HT-29 (cell line): Measurements from ENCODE around the gene CALU. TPM values are rescaled to one million over a fixed set of nuclear protein-coding genes. Genes with fewer than 3 reads are reported as not detected.

Experiments
- DNase-seq: peaks from one replicate; pipeline ENCODE4 v3.0.0-alpha.2; 2015; ENCODE audit warnings: low spot score
- total RNA-seq: library from RNA; depleted of rRNA; stranded (reverse); fragments of >200 nt; shearing (Covaris generic); gene quantifications from 2 replicates; pipeline ENCODE4 v1.2.3, GENCODE V29; 2014; rRNA removed

CALU gene
- total RNA-seq = 61.3 and 68.8 TPM in 2 replicates

DNA sequence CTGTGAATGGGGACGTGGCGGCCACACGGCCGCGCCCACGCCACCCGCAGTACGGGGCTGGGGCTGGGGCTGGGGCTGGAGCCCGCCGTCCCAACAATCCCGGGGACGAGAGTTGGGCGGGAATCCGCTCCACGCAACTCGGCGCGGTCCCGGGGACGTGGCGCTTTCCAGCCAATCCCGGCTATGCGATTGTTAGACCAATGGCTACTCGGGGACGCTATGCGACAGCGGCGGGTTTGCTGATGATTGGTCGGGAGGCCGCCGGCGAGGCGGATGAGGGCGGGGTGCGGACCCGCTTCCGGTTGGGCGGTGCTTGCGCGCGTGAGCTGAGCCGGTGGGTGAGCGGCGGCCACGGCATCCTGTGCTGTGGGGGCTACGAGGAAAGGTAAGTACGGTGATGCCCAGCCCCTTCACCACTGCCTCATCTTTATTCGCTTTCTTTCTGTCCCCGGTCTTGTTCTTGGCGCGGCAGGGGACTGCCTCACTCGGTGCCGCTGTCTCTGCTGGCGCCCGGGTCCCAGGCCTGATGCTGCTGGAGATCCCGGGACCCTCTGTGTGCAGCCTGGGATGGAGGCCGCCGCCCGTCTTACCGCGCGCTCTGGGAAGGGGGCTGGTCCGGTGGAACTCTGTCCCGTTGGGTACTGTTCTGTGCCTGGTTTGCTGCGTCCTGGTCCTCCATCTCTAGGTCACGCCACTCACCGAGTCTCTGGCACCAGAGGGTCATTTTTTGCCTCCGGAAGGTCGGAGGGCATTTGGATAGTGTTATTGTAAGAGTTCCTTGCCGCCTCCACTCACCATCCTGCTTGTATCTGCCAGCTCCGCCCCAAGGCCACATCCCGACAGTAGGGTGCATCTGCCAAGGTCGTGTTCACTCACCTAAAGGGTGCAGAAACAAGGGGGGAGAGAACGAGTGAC is at the start of gene CALU:
CALU (plus strand) TSS at position 312 of the 915 bp plus-strand sequence. CDS start 9,225 bp downstream, outside the sequence.
- DNase-seq = peak; percentile 99

DNA sequence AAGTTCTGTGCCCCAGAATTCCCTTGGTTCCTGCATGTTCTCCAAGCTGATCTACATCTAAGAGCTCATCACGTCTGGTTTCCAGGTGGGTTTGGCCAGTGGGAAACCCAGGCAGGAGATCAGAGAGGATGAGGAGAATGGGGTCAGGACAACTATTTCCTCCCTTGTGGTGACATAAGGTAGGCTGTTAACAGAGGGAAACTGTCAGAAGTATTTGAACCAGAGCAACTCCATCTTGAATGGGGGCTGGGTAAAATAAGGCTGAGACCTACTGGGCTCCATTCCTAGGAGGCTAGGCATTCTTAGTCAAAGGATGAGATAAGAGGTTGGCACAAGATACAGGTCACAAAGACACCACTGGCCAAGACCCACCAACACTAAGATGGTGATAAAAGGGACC is 47.9 kb upstream of the CALU start:
- DNase-seq = no peak

DNA sequence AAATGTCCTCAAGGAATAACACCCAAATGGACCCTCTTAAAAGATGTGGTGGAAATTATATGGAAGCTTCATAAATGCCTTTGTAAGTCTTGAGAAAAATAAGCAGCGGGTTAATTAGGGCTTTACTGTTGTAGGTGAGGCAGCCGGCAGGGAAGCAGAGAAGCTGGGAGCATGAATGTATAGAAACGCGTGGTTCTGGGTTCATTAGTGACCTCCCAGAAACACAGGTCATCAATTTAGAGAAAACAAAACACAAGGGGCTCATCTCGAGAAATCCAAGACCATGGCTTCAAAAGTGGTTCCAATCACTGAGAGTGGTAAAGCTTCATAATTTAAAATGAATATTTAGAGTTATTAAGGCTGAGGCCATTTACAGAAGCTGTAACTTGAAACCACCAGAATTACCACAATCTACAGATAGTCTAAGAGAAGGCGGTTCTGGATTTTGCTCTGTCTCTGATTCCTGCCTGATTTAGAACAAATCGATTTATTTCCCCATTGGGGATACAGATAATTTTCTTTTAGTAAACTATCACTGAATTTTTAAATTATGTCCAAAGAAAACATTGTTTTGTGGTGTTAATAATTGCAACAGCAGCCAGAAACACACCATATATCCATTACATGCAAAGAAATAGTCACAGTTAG is 46.4 kb upstream of the CALU start:
- DNase-seq = no peak

DNA sequence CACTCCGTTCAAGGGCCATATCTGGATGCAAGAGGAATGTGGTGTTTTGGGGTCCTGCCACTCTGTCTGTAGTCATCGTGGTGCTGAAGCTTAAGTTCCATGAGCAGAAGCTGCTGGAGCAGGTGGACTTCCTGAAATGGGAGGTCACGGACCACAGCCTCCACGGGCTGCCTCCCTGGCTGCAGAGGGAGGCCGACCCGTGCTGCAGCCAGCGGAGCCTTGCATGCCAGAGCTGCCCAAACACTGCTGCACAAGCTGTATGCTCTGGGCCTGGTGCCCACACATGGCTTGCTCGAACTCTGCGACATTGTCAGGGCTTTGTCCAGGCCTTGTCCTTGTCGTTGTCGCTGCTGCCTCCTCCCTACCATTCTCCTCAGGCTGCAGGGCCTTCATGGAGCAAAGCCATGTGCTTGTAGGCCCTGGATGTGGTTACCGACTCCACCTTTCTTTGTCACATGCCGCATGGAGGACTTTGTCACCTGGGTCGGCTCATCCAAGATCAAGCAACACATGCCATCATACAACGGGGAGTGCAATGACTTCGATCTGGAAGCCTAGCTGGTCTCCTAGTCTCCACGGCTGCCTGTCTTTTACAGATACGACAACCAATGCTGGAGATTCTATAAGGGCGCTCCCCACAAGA is 45.7 kb upstream of the CALU start:
- DNase-seq = no peak

DNA sequence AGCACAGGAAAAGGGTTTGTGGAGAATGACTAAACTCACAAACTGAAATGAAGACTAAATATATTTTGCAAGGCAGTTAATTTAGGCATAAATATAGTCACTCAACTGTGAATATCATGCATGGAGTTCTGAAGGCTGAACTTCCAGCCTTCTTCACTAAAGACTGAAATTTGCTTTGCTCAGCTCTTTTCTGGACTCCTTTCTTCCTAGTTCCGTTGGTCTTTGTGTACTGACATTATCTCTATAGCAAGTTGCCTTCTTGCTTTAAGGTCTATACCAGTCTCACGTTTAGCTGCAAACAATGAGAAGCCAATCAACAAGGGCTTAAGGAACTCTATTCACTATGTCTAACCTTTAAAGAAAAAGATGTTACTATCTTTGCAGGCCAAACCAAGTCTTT is 44.4 kb upstream of the CALU start:
- no peak for DNase-seq

DNA sequence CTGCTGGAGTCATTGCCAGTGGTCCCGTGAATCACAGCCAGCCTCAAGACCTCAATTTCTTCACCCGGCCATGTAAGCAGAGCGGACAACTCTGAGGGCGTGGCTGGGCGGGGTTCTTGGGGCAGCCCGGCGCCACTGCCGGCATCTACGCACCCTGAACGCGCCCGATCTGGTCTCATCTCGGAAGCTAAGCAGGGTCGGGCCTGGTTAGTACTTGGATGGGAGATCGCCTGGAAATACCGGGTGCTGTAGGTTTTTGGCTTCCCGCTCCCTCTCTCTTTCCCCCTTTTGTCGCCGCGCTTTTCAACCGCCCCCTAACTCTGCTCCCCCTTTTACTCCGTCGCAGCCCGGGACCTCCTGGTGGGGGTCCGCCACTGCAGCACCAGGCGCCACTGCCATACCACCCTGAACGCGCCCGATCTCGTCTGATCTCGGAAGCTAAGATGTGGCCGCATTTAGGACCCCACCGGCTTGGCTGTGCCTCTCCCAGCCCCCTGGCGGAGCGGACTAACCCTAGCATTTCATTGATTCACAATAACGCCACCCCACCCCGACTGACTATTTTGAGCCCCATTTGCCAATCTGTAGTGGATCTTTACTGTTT is 41.8 kb upstream of the CALU start:
- DNase-seq = no peak

DNA sequence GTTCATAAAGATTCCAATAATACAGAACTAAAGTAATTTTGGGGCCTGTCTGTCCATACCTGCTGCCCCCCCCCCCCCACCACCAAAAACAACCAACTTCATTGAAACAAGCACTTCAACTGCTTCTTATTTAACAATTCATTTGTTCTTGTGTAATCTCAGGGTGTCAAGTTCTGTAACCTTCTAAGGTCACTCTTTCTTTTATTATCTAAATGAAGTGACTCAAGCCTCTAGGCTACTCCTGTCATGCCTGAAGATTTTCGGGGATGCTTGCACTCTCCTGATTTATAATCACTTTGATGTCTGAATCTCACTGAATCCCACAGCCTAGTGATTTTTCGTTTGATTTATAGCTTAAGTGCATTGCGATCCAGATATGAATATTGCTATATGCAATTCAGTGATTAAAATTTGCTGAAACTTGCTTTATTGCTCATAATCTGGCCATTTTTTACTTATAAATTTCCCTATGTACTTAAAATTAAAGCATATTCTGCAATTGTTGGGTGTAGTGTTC is 39.9 kb upstream of the CALU start:
- DNase-seq = no peak

DNA sequence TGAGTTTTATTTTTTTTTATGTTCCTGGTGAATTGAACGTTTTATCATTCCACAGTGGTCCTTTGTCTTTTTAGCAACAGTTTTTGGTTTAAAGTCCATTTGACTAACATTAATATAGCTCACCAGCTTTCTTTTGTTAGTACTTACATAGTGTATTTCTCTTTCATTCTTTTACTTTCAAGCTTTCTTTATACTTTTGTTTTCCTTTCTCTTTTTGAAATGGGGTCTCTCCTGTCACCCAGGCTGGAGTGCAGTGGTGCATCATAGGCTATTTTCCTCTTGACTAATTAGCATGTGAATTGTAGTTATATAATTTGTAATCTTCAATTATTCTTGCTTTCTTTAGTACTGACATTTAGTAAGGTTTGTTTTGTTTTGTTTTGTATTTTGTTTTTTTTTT is 39.3 kb upstream of the CALU start:
- DNase-seq = no peak

DNA sequence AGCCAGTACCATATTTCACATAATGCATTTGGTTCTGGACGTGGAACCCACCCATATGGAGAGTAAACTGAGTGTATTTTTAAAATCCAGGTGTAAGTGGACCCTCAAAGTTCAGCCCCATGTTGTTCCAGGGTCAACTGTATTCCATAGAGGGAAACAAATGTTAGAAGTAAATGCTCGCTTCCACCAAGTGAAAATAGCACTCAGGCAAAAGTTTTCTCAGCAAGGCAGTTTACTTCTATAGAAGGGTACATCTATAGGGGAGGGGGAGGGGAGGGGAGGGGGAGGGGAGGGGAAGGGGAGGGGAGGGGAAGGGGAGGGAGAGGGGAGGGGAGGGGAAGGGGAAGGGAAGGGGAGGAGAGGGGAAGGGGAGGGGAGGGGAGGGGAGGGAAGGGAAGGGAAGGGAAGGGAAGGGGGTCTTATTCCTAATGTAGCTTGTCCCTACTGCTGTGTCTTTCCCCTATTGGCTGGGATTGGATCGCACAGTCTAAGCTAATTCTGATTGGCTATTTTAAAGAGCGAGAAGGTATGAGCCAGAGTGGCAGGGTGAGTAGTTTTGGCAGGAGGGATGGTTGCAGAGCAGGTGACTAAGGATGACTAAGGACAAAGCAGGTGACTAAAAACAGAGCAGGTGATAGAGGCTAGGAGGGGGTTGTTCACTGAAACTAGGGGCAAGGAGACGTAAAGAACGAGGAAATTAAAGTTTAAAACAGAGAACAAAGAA is 37.9 kb upstream of the CALU start:
- DNase-seq = no peak

DNA sequence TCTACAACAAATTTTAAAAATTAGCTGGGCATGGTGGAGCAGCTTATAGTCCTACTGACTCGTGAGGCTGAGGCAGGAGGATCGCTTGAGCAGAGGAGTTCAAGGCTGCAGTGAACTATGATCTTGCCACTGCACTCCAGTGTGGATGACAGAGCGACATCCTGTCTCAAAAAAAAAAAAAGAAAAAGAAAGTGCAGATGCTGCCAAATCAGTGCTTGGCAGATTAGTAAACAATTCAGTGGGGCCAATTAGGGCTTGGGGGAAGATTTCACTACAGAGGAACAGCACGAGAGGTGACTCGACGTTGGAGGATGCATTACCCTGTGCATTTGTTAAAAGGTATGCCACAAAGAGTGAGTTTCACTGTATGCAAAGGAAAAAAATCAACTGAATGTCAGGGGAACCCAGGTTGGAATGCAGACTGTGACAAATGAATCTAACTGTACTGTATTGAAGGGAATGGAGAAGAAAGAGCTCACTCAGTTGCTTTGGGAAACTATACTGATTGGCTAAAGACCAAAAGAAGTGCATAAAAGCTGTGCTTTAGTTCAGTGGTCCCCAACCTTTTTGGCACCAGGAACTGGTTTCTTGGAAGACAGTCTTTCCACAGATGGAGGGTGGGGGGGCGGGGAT is 35.4 kb upstream of the CALU start:
- DNase-seq = no peak

DNA sequence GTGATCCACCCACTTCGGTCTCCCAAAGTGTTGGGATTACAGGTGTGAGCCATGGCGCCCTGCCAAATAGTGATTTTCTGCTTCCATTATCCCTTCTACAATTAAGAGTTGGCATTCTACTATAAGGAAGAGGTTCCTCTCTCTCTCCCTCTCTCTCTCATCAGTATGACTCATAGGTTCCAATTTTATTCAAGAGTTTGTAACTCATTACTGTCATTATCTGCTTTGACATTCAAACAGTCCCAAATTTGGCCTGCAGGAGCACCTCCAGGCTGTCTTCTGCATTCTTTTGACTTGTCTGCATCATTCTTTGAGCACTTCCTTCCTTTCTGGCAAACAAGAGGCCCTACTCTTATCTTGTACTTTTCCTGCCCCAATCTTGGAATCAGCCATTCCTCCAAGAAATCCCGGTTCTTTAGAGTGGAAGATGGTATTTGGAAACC is 33.2 kb upstream of the CALU start:
- DNase-seq = no peak

DNA sequence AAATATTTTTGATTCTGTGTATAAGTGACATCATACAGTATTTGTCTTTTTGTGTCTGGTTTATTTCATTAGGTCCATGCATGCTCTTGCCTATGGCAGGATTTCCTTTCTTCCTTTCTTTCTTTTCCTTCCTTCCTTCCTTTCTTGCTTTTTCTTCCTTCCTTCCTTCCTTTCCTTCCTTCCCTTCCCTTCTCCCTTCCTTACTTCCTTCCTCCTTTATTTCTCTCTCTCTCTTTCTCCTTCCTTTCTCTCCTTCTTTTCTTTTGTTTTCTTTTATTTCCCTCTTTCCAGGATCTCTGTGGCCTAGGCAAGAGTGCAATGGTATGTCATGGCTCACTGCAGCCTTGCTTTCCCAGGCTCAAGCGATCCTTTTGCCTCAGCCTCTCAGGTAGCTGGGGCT is 31.4 kb upstream of the CALU start:
- no peak for DNase-seq

DNA sequence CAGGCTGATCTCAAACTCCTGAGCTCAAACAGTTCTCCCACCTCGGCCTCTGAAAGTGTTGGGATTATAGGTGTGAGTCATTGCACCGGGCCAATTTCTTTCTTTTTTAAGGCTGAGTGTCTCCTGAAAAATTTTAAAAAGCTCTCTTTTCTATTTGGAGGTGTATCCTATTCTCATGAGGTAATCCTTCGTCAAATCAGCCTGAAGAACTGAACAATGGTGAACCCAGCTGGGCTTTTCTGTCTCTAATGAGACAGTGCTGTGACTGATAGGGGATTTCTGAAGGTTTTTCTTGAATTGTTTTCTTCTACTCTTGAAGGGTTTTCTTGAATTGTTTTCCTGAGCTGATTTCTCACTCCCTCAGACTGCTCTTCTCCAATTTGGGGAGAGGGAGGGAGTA is 30.9 kb upstream of the CALU start:
- no peak for DNase-seq

DNA sequence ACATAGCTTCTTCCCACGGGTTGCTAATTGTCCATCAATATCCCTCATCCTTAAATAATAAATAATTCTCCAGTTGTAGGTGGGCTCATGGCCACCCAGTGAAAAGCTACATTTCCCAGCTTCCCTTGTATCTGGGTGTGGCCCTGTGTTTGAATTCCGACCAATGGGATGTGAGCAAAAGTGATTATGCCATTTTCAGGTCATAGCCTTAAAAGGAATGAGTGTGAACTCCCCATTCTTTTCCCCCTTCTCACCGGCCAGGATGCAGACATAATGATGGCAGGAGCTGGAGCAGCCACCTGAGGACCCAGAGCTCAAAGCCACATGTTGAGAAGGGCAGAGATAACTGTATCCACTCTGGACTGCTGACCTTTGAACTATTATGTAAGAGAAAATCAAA is 30.3 kb upstream of the CALU start:
- no peak for DNase-seq

DNA sequence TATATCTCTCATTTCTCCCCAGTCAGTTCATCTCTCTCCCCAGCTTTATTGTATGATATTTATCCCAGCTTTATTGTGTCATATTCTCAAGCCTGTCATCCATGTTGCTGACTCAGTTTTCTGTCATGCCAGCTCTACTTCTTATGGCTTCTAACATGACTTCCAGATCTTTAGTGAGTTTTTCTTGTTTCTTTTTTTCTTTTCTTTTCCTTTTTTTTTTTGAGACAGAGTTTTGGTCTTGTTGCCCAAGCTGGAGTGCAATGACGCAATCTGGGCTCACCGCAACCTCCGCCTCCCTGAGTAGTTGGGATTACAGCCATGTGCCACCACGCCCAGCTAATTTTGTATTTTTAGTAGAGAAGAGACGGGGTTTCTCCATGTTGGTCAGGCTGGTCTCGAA is 28.7 kb upstream of the CALU start:
- no peak for DNase-seq

DNA sequence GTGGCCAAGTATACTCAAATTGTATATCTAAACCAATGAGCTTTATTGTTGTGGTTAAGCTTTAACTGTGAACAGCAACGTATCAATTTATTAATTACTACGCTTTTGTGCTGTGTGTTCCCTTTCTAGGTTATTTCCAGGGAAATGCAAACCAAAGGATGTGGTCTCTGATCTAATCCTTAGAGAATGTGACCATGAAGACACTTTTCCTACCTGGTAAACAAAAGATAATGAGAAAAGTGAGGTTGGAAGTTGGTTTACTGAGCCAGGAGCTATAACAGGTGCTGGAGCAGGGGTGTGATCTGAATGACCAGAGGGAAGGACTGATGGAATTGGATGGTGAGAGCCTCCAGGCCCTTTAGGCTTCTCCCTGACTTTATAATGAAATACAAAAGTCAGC is 25.4 kb upstream of the CALU start:
- no peak for DNase-seq

DNA sequence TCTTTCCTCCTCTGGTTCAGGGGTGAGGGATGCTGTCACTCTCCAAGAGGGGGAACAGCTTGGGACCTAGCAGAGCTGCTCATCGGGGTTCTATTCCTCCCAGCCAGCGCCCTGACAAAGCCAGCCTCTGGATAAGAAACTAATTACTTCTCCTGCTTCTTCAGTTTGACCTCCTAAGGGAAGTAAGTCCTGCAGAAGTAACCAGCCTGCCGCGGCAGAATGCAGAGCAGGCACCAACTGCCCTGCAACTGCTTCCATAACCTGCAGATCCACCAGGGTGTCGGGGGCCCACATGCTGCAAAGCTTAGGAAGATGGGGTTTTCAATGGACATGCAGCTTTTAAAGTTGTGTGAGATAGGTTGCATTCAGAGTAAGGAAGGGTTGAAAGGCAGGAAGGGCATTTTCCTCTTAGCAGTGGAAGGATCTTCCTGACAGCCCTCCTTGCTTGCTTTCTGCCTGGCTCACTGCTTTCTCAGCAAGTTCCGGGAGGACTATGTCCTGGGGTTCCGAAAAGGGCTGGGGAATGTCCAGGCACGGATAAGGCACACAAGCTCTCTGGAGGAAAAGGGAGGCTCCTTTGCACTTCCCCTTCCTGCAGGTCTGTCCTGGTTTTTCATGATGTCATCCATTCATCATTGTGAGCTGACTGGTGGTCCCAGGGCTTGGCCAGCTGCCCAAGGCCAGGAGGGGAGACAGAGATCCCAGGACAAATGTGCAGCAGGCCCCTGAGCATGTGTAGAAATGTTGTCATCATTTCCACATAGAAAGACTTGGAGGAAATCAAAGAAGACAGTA is 24.3 kb upstream of the CALU start:
- DNase-seq = no peak

DNA sequence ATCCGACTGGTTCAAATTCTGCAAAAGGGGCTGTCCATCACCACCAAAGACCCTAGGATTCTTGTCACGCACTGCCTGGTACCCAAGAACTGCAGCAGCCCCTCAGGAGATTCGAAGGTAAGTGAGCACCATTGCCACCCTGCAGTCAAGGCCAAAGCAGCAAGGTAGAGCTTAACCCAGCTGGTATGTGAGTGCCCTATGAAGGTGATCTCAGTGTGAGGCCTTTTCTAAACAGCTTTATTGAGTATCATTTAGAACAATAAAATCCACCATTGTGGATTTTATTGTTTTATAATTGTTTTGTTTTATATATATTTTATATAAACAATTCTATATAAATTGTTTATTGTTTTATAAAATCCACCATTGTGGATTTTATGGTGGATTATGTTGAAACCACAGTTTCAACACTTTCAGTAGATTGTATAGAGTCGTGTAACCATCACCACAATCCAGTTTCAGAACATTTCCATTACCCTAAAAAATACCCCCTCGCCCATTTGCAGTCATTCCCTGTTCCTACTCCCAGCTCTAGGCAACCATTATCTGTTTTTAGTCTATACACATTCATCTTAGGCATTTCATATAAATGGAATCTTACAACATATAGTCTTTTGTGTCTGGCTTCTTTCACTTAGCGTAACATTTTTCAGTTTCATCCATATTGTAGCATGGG is 20.1 kb upstream of the CALU start:
- DNase-seq = no peak

DNA sequence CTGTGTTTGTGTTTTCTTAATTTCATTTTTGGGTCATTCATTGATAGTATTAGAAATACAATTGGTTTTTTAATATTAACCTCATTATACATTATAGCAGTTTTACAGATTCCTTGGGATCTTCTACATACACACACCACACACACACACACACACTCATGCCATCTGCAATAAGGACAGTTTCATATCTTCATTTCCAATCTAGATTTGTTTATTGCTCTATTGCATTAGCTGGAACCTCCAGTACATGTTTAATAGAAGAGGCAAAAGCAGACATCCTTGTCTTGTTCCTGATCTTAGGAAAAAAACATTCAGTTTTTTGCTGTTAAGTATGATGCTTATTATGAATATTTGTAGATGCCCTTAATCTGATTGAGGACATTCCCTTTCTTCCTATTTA is 17.8 kb upstream of the CALU start:
- no peak for DNase-seq
